OCI-LY3 (cell line): ENCODE measurements around the gene AP1G1.
A peak's percentile ranks its signal among the peaks of the same experiment; 100 is the strongest.

ENCODE experiments used
- H2AFZ ChIP-seq: fragments of 200-600, 300-600 bp; shearing (Covaris generic); 2 replicates; pipeline ENCODE4 v1.6.0; 2014; ENCODE audit warnings: antibody characterized with exemption, low read depth, low read length
- H3K27ac ChIP-seq: fragments of 200-600, 300-600 bp; sonication (generic); 2 replicates; pipeline ENCODE4 v1.5.1; 2014; ENCODE audit warnings: mild to moderate bottlenecking, low read length, moderate library complexity, mixed read lengths
- H3K27me3 ChIP-seq: fragments of 200-600, 300-600 bp; sonication (generic); 2 replicates; pipeline ENCODE4 v1.6.1; 2014; ENCODE audit warnings: low read depth, low read length, mixed read lengths
- H3K36me3 ChIP-seq: fragments of 200-600, 300-600 bp; sonication (generic); replicated peaks from 2 replicates; pipeline ENCODE3; 2014; ENCODE audit warnings: low read depth, low read length, mixed read lengths
- H3K4me1 ChIP-seq: fragments of 300-600, 200-600 bp; sonication (generic); 2 replicates; pipeline ENCODE4 v1.6.1; 2014; ENCODE audit warnings: low read length, mixed read lengths
- H3K4me2 ChIP-seq: fragments of 200-600, 300-600 bp; sonication (generic); 2 replicates; pipeline ENCODE4 v1.6.1; 2014; ENCODE audit warnings: low read length, mixed read lengths
- H3K4me3 ChIP-seq: fragments of 300-600, 200-600 bp; sonication (generic); 2 replicates; pipeline ENCODE4 v1.5.1; 2014; ENCODE audit warnings: antibody characterized with exemption, mild to moderate bottlenecking, low read length, moderate library complexity
- H3K79me2 ChIP-seq: fragments of 300-600, 200-600 bp; shearing (Covaris generic); 2 replicates; pipeline ENCODE4 v1.6.1; 2014; ENCODE audit warnings: mild to moderate bottlenecking, low read length, mixed read lengths
- H3K9ac ChIP-seq: fragments of 300-600, 200-600 bp; shearing (Covaris generic); 2 replicates; pipeline ENCODE4 v1.6.0; 2014; ENCODE audit warnings: mild to moderate bottlenecking, low read length, moderate library complexity
- H3K9me3 ChIP-seq: fragments of 200-600, 300-600 bp; shearing (Covaris generic); 2 replicates; pipeline ENCODE4 v1.6.1; 2014; ENCODE audit warnings: low read length, mixed read lengths; ENCODE audit not compliant: insufficient read depth
- H4K20me1 ChIP-seq: fragments of 200-600, 300-600 bp; sonication (generic); 2 replicates; pipeline ENCODE4 v1.6.1; 2016; ENCODE audit warnings: low read length, mixed read lengths; ENCODE audit not compliant: insufficient read depth
- EZH2phosphoT487 ChIP-seq: fragments of 200-600 bp; shearing (Covaris generic); IDR thresholded peaks from 2 replicates; pipeline ENCODE4 v1.6.1; 2018; ENCODE audit warnings: antibody characterized with exemption, mixed run types, low read depth
- TF ChIP-seq, protein P1 (sequence below): fragments of 200-600, 300-600 bp; sonication (generic); IDR thresholded peaks from 2 replicates; pipeline ENCODE4 v1.5.1; 2014; ENCODE audit warnings: antibody characterized with exemption, low read length, low read depth

The AP1G1 gene

DNA sequence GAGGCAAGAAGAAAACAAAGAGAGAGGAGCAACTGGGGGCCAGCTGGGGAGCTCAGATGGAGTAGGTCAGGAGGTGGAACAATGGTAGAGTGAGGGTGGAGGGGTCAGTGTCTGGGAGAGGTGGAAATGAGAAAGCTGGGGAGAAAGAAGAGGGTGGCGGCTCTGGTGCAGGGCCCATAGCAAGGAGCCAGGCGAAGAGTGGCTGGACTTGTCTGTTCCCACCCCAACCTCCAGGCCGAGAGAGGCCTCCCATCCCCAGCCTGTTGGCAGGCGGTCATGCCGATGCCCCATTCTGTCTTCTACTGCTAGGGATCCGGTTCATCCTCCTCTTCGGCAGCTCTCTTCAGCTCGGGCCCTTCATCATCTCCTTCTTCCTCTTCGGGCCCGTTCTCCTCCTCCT, 31.3 kb downstream of the AP1G1 start:
- TF ChIP-seq, protein P1, sequence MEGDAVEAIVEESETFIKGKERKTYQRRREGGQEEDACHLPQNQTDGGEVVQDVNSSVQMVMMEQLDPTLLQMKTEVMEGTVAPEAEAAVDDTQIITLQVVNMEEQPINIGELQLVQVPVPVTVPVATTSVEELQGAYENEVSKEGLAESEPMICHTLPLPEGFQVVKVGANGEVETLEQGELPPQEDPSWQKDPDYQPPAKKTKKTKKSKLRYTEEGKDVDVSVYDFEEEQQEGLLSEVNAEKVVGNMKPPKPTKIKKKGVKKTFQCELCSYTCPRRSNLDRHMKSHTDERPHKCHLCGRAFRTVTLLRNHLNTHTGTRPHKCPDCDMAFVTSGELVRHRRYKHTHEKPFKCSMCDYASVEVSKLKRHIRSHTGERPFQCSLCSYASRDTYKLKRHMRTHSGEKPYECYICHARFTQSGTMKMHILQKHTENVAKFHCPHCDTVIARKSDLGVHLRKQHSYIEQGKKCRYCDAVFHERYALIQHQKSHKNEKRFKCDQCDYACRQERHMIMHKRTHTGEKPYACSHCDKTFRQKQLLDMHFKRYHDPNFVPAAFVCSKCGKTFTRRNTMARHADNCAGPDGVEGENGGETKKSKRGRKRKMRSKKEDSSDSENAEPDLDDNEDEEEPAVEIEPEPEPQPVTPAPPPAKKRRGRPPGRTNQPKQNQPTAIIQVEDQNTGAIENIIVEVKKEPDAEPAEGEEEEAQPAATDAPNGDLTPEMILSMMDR: no peak
- TF ChIP-seq EZH2phosphoT487: no peak
- H3K36me3 ChIP-seq: peaks cover 20% of the 10 kb centered on the region

DNA sequence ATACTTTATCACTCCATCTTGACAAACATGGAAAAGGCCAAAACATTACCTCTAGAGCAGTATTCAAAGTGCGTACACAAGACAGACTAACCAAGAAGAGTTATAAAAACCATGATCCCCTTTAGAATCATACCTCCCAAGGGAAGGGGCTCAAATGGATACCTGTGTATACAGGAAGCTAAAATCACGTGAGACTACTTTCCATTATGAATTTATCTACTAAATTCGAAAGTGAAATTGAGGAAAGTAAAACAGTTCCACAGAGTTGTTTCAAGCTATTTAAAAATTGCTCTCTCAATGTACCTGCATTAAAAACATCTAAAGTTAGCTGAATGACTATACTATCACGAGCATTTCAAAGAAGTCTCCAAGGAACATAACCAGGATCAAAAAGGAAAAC, 32.7 kb downstream of the AP1G1 start:
- H3K36me3 ChIP-seq: peaks cover 31% of the 10 kb centered on the region
- H3K4me2 ChIP-seq: peak overlapping the region; percentile 60
- H3K4me1 ChIP-seq: peaks cover 18% of the 10 kb centered on the region
- no peaks in the 10 kb centered on the region for H3K9me3 ChIP-seq
- no peak overlapping the region for H3K9ac ChIP-seq
- 0 out of 2 replicates have a peak, but pooled peaks cover 1% of the 10 kb centered on the region for H4K20me1 ChIP-seq
- H3K27ac ChIP-seq: peak overlapping the region; percentile 54
- peak overlapping the region; percentile 36 for H3K4me3 ChIP-seq
- peaks cover 42% of the 10 kb centered on the region for H3K79me2 ChIP-seq
- no peak overlapping the region for H2AFZ ChIP-seq
- TF ChIP-seq, protein P1: no peak
- TF ChIP-seq EZH2phosphoT487: no peak
- no peaks in the 10 kb centered on the region for H3K27me3 ChIP-seq

More for the DNA sequence above, 31.3 kb downstream of the AP1G1 start:
- Histone ChIP-seq H4K20me1 (0 out of 2 replicates have a peak, but pooled peaks cover 7% of the 10 kb centered on the region), H3K4me1 (peaks cover 18% of the 10 kb centered on the region), H3K27ac (no peak overlapping the region), H2AFZ (no peak overlapping the region), H3K79me2 (peaks cover 55% of the 10 kb centered on the region), H3K4me3 (no peak overlapping the region), H3K4me2 (no peak overlapping the region), H3K9me3 (no peaks in the 10 kb centered on the region), H3K9ac (no peak overlapping the region), H3K27me3 (no peaks in the 10 kb centered on the region)

DNA sequence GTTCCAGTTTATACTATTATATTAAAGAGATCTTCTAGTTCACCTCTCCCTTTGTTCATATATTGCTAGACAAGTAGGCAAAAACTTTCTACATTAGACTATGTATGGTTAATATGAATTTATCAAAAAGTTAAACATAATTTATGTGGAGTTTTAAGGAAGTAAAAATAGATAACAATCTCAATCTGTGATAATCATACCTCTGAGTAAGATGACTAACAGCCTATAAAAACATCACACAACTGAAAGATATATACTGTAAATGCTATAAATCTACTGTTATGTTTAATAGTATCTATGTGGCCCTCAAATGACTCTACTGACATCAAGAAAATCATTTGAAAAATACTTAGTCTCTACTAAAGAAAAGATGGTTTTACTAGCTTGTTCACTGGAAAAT, 37.1 kb downstream of the AP1G1 start:
- Histone ChIP-seq H3K79me2 (peaks cover 10% of the 10 kb centered on the region), H3K4me2 (no peak overlapping the region), H3K9ac (no peak overlapping the region), H3K36me3 (peaks cover 51% of the 10 kb centered on the region), H3K27ac (no peak overlapping the region), H3K9me3 (no peaks in the 10 kb centered on the region), H3K27me3 (no peaks in the 10 kb centered on the region), H4K20me1 (no peaks in the 10 kb centered on the region), H3K4me3 (no peak overlapping the region), H2AFZ (no peak overlapping the region), H3K4me1 (peaks cover 16% of the 10 kb centered on the region)
- TF ChIP-seq, protein P1: no peak
- no peak for TF ChIP-seq EZH2phosphoT487

DNA sequence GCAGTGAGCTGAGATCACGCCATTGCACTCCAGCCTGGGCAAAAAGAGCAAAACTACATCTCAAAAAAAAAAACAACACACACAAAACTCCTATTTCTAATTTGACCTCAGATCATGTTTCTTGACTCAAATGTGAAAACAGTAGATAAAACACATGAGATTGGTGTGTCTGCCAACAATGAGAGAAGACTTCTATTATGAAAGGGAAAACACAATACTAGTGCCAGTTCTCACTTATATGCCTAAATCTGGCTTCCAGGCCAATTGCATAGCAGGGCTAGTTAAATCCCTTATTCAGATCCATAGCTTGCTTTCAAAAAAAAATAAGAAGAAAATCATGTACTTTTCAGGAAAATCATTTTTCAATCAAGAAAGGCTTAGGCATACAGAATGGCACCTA, 39.4 kb downstream of the AP1G1 start:
- Histone ChIP-seq H4K20me1 (no peaks in the 10 kb centered on the region; the same call in 1 of the 2 replicates), H3K36me3 (peaks cover 48% of the 10 kb centered on the region)

More for the DNA sequence above, 39.4 kb downstream of the AP1G1 start:
- Histone ChIP-seq H3K4me2 (no peak overlapping the region), H3K9ac (no peak overlapping the region), H3K27ac (no peak overlapping the region), H3K9me3 (no peaks in the 10 kb centered on the region), H3K27me3 (no peaks in the 10 kb centered on the region), H3K4me1 (0 out of 2 replicates have a peak, but pooled peaks cover 4% of the 10 kb centered on the region), H3K79me2 (no peaks in the 10 kb centered on the region), H2AFZ (no peak overlapping the region), H3K4me3 (no peak overlapping the region)
- TF ChIP-seq EZH2phosphoT487: no peak
- TF ChIP-seq, protein P1: no peak
